ENCODE measurements around the gene FOLR2.
"Not testable (repeated sequence)": the region's sequence is repeated elsewhere in the genome, so short reads cannot be mapped to it uniquely, and the experiment has no call there.

FOLR2 gene

DNA sequence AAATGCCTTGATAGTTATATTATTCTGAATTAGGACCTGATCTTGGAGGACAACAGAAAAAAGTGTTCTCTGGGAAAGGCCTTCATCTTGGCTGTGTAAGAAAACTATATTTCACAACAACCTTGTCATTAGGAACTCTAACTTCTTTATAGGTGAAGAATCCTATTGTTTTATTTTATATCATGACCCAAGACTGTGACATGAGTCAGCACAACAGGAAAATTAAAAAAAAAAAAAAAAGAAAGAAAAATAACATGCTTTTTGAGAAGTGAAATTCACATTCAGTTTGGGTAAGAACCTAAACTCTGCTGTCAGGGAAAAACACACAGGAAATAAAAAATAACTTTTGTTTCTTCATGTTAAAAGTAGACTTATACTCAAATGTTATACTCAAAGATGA is 11.7 kb upstream of the FOLR2 start:
- H3K4me1 ChIP-seq (ENCODE audit: low read length), result 0 out of 2 replicates have a peak, but pooled peaks cover 5% of the 10 kb centered on the region
- H3K4me3 ChIP-seq (ENCODE audit: low read length), result no peak overlapping the region
- H4K20me1 ChIP-seq (ENCODE audit: insufficient read depth, low read length), result no peaks in the 10 kb centered on the region
- no peak overlapping the region for H3K9ac ChIP-seq (ENCODE audit: low read length)
- no peak for DNase-seq
- no peak overlapping the region for H2AFZ ChIP-seq (ENCODE audit: low read length)
- H3K27me3 ChIP-seq (replicated peaks; ENCODE audit: insufficient read depth, low read length), result no peaks in the 10 kb centered on the region
- H3K9me3 ChIP-seq (replicated peaks; ENCODE audit: insufficient read depth, low read length), result no peaks in the 10 kb centered on the region
- H3F3A ChIP-seq (ENCODE audit: insufficient read depth, low read length), result no peaks in the 10 kb centered on the region
- no peaks in the 10 kb centered on the region for H3K9me2 ChIP-seq (replicated peaks; ENCODE audit: insufficient read depth, low read length)
- no peak overlapping the region for H3K4me2 ChIP-seq (ENCODE audit: low read depth, low read length)
- TF ChIP-seq CTCF (IDR thresholded peaks at IDR 0.05; ENCODE audit: low read length), result no peak
- TF ChIP-seq EZH2 (optimal IDR thresholded peaks at IDR 0.05; ENCODE audit: low read depth, low read length), result no peak
- TF ChIP-seq EZH2phosphoT487 (IDR thresholded peaks at IDR 0.05; ENCODE audit: low read length), result no peak
- H3K27ac ChIP-seq (ENCODE audit: low read length), result no peak overlapping the region
- no peaks in the 10 kb centered on the region for H3K79me2 ChIP-seq (ENCODE audit: low read length)
- H3K36me3 ChIP-seq (replicated peaks; ENCODE audit: insufficient read depth, low read length), result no peaks in the 10 kb centered on the region

DNA sequence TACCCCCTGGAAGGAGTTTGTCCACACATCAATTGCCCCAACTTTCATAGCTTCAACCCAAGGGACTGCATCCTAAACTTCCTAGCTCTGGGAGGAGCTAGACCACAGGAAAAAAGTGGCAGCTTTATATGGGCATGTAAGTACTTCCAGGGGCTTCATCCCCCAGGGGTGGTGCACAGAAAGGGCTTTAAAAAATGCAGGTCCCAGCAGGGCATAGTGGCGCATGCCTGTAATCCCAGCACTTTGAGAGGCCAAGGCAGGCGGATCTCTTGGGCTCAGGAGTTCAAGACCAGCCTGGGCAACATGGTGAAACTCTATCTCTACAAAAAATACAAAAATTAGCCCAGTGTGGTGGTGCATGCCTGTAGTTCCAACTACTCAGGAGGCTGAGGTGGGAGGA is 9.8 kb upstream of the FOLR2 start:
- H2AFZ ChIP-seq (ENCODE audit: low read length); H3K36me3 ChIP-seq (replicated peaks; ENCODE audit: insufficient read depth, low read length); H3K9me3 ChIP-seq (replicated peaks; ENCODE audit: insufficient read depth, low read length); H3K27me3 ChIP-seq (replicated peaks; ENCODE audit: insufficient read depth, low read length); H3K27ac ChIP-seq (ENCODE audit: low read length); H3K4me2 ChIP-seq (ENCODE audit: low read depth, low read length); H4K20me1 ChIP-seq (ENCODE audit: insufficient read depth, low read length); H3K9me2 ChIP-seq (replicated peaks; ENCODE audit: insufficient read depth, low read length); H3K4me3 ChIP-seq (ENCODE audit: low read length); H3K9ac ChIP-seq (ENCODE audit: low read length); H3F3A ChIP-seq (ENCODE audit: insufficient read depth, low read length); H3K79me2 ChIP-seq (ENCODE audit: low read length); H3K4me1 ChIP-seq (ENCODE audit: low read length); DNase-seq: not testable (repeated sequence)

- TF ChIP-seq CTCF (IDR thresholded peaks at IDR 0.05; ENCODE audit: low read length) (no peak), EZH2phosphoT487 (IDR thresholded peaks at IDR 0.05; ENCODE audit: low read length) (no peak), EZH2 (optimal IDR thresholded peaks at IDR 0.05; ENCODE audit: low read depth, low read length) (no peak)
- no peak overlapping the region for H3K27ac ChIP-seq (ENCODE audit: low read length)
- H3K79me2 ChIP-seq (ENCODE audit: low read length), result no peaks in the 10 kb centered on the region
- no peak for DNase-seq
- H3K27me3 ChIP-seq (replicated peaks; ENCODE audit: insufficient read depth, low read length), result no peaks in the 10 kb centered on the region
- no peak overlapping the region for H2AFZ ChIP-seq (ENCODE audit: low read length)
- H3K9me2 ChIP-seq (replicated peaks; ENCODE audit: insufficient read depth, low read length), result no peaks in the 10 kb centered on the region
- H3F3A ChIP-seq (ENCODE audit: insufficient read depth, low read length), result no peaks in the 10 kb centered on the region
- no peak overlapping the region for H3K4me3 ChIP-seq (ENCODE audit: low read length)
- H3K4me2 ChIP-seq (ENCODE audit: low read depth, low read length), result no peak overlapping the region
- no peak overlapping the region for H3K9ac ChIP-seq (ENCODE audit: low read length)
- H4K20me1 ChIP-seq (ENCODE audit: insufficient read depth, low read length), result no peaks in the 10 kb centered on the region
- H3K36me3 ChIP-seq (replicated peaks; ENCODE audit: insufficient read depth, low read length), result no peaks in the 10 kb centered on the region
- no peaks in the 10 kb centered on the region for H3K9me3 ChIP-seq (replicated peaks; ENCODE audit: insufficient read depth, low read length)
- H3K4me1 ChIP-seq (ENCODE audit: low read length), result 0 out of 2 replicates have a peak, but pooled peaks cover under 1% of the 10 kb centered on the region
These were observed 8.3 kb upstream of the FOLR2 start for GRCh38 chr11:72208281-72208680.

DNA sequence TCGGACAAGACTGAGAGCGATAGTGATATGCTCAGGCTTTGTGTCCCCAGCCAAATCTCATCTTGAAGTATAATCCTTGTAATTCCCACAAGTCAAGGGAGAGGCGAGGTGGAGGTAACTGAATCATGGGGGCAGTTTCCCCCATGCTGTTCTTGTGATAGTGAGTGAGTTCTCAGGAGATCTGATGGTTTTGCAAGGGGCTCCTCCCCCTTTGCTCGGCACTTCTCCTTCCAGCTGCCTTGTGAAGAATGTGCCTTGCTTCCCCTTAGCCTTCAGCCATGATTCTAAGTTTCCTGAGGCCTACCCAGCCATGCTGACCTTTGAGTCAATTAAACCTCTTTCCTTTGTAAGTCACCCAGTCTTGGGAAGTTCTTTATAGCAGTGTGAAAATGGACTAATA is 7.5 kb upstream of the FOLR2 start:
- Histone ChIP-seq H4K20me1 (ENCODE audit: insufficient read depth, low read length) (no peaks in the 10 kb centered on the region), H3K9me3 (replicated peaks; ENCODE audit: insufficient read depth, low read length) (no peaks in the 10 kb centered on the region), H3K4me3 (ENCODE audit: low read length) (no peak overlapping the region), H3K27me3 (replicated peaks; ENCODE audit: insufficient read depth, low read length) (no peaks in the 10 kb centered on the region), H3K27ac (ENCODE audit: low read length) (no peak overlapping the region), H3F3A (ENCODE audit: insufficient read depth, low read length) (no peaks in the 10 kb centered on the region), H3K4me1 (ENCODE audit: low read length) (no peaks in the 10 kb centered on the region), H3K36me3 (replicated peaks; ENCODE audit: insufficient read depth, low read length) (no peaks in the 10 kb centered on the region), H3K9me2 (replicated peaks; ENCODE audit: insufficient read depth, low read length) (no peaks in the 10 kb centered on the region), H3K4me2 (ENCODE audit: low read depth, low read length) (no peak overlapping the region), H3K9ac (ENCODE audit: low read length) (no peak overlapping the region), H2AFZ (ENCODE audit: low read length) (no peak overlapping the region), H3K79me2 (ENCODE audit: low read length) (no peaks in the 10 kb centered on the region)
- no peak for TF ChIP-seq EZH2 (optimal IDR thresholded peaks at IDR 0.05; ENCODE audit: low read depth, low read length)
- TF ChIP-seq EZH2phosphoT487 (IDR thresholded peaks at IDR 0.05; ENCODE audit: low read length), result no peak
- DNase-seq, result no peak

Measured in MM.1S (cell line).